DMS53 treated with DMSO at 0.1 percent for 48 hours (cell line): ENCODE measurements around the gene MAPRE2.
A peak's percentile ranks its signal among the peaks of the same experiment; 100 is the strongest.
"Not testable (repeated sequence)": the region's sequence is repeated elsewhere in the genome, so short reads cannot be mapped to it uniquely, and the experiment has no call there.

Experiments used
- DNase-seq: peaks from one replicate; lab custom pipeline; 2025; ENCODE audit not compliant: unreplicated experiment; lab: John Stamatoyannopoulos, UW

The MAPRE2 gene

GRCh38 chr18:35143622-35144596 lies 102.7 kb downstream of the MAPRE2 start:
- peak; percentile 91 for DNase-seq

GRCh38 chr18:35144698-35145097 lies 103.5 kb downstream of the MAPRE2 start:
- no peak for DNase-seq

DNA sequence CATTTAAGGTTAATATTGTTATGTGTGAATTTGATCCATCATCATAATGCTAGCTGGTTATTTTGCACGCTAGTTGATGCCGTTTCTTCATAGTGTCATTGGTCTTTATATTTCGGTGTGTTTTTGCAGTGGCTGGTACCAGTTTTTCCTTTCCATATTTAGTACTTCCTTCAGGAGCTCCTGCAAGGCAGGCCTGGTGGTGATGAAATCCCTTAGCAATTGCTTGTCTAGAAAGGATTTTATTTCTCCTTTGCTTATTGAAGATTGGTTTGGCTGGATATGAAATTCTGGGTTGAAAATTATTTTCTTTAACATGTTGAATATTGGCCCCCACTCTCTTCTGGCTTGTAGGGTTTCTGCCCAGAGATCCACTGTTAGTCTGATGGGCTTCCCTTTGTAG lies 109.0 kb downstream of the MAPRE2 start:
- not testable (repeated sequence) for DNase-seq

- no peak for DNase-seq
Measured at GRCh38 chr18:35153609-35154272, 112.5 kb downstream of the MAPRE2 start.

- DNase-seq: no peak
Measured at GRCh38 chr18:35155398-35156117, 114.3 kb downstream of the MAPRE2 start.

- DNase-seq: no peak
Measured at GRCh38 chr18:35157181-35157580, 116.0 kb downstream of the MAPRE2 start.

GRCh38 chr18:35158728-35159450 lies 117.7 kb downstream of the MAPRE2 start:
- peak; percentile 48 for DNase-seq

- no peak for DNase-seq
Measured at GRCh38 chr18:35159782-35160181, 118.6 kb downstream of the MAPRE2 start.

DNA sequence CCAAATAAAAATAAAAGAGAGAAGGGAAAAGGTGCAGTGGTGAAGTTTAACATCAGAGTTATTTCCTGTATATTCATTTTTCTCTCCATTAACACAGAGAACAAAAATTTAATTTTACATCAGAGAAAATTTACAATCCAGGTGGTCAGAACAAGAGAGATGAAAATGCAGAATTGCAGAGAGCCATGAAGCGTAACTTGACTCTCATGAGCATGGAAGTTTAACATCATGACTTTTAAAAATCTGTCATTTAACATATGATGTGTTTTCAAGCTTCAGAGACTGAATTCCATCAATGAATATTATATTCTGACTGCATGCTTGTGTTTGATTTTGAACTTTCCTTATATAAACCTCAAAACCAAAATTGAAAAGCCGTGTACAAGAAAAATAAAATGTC lies 120.3 kb downstream of the MAPRE2 start:
- no peak for DNase-seq

DNA sequence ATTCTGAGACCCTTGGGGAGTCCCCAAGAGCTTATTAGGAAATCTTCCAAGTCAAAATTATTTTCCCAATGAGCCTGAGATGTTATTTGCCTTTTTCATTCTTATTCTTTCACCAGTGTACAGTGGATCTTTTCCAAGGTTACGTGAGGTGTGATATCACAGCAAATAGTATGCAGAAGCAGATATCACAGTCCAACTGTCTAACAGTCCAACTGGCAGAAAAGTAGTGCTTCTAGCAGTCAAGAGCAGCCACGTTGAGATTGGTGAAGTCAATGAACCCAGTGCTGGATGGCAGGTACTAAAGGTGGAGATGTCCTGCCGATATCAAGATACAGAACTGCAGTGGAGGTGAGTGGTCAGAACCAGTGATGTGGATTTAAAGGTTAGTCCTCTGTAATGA lies 120.7 kb downstream of the MAPRE2 start:
- DNase-seq: no peak

DNA sequence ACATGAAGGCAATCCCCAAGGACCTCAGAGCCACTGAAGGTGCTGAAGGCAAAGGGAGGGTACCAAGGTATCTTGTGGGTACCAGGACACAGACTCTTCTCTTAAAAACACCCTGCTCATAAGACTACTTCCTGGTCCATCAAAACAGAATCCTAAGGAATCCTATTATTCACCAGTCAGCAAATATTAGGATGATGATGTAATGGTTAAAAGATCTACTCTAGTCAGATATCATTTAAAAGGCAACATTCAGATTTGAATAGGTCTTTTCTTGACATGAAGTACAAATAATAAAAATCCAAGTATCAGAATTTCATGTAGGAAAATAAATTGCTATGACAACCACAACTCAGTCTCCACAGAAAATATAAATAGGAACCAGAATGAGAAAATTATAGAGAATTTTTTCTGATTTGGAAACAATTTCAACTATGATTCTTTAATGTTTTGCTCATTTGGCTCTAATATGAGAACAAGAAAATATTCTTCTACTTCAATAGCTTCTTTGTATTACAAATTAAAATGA lies 121.9 kb downstream of the MAPRE2 start:
- DNase-seq: no peak

DNA sequence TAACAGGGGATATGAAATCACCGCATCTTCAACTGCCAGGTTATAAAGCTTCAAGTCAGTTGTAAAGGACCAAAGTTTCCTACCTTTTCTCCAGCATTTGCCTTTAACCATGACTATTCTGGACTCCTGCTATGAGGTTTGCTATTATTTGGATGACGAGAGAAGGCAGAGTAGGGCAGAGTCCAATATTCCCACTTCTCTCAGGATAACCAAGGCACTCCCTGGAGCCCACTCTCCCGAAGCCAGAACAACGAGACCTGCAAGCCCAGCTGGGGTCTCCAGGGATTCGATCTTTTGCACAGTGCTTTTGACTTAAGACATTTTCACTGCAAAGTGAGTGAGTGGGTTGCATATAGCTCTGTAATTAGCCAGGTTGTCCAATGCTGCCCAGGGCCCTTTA lies 122.5 kb downstream of the MAPRE2 start:
- DNase-seq: no peak

GRCh38 chr18:35164133-35164532 lies 122.9 kb downstream of the MAPRE2 start:
- no peak for DNase-seq

GRCh38 chr18:35167332-35167731 lies 126.1 kb downstream of the MAPRE2 start:
- no peak for DNase-seq

DNA sequence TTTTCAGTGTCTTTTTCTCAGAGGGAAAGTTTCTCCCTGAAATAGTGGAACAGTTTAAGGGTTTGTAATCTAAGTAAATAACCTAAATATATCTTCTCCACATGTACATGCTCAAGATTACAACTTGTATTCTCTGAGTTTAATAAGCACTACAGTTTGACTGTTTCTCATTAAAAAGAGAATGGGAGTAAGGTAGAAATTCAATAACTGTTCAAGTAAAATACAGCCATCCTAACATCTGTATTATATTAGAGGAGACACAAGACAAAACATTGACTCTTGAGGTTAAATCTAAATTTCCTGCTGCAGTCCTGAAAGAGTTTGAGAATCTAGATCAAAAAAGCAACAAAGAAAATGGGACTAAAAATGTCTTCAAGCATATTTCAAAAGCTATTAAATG lies 126.6 kb downstream of the MAPRE2 start:
- no peak for DNase-seq

- DNase-seq: not testable (repeated sequence)
Measured at GRCh38 chr18:35170323-35170722, 129.1 kb downstream of the MAPRE2 start.

GRCh38 chr18:35171315-35171987 lies 130.2 kb downstream of the MAPRE2 start:
- DNase-seq: peak; percentile 76

DNA sequence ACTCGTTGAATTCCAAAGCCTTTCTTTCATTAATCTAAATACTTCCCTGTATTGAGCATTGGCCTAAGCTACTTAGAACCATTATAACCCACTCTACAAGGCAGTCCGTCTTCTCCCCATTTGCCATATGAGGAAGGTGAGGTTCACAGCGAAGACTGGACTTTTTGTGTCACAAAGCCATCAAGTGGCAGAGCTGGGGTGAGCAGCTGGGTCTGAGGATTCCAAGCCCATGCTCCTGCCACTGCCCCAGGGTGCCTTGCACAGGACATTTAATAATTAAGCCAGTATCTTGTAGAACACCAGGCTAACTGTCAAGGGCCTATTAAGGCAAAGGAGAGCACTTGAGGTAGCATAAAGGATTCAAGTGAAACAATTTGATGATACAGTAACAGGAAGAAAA lies 130.8 kb downstream of the MAPRE2 start:
- peak; percentile 47 for DNase-seq

GRCh38 chr18:35172451-35173035 lies 131.3 kb downstream of the MAPRE2 start:
- no peak for DNase-seq
